Kidney glomerular epithelial cell (primary cell): ENCODE measurements around the gene LTB4R.
"Not testable (repeated sequence)": the region's sequence is repeated elsewhere in the genome, so short reads cannot be mapped to it uniquely, and the experiment has no call there.

Experiments
- DNase-seq: peaks from one replicate; lab custom pipeline; 2025; lab: John Stamatoyannopoulos, UW

LTB4R gene

GRCh38 chr14:24323341-24323740 is 12.0 kb downstream of the LTB4R start:
- DNase-seq: no peak

GRCh38 chr14:24324024-24324423 is 12.7 kb downstream of the LTB4R start:
- no peak for DNase-seq

GRCh38 chr14:24325041-24325530 is 13.8 kb downstream of the LTB4R start:
- no peak for DNase-seq

- no peak for DNase-seq
Observed at GRCh38 chr14:24325963-24326362, 14.7 kb downstream of the LTB4R start.

- no peak for DNase-seq
Observed at GRCh38 chr14:24327303-24327702, 16.0 kb downstream of the LTB4R start.

- DNase-seq: not testable (repeated sequence)
Observed at GRCh38 chr14:24327914-24328313, 16.6 kb downstream of the LTB4R start.

GRCh38 chr14:24329073-24329663 is 17.9 kb downstream of the LTB4R start:
- no peak for DNase-seq

GRCh38 chr14:24329736-24330135 is 18.4 kb downstream of the LTB4R start:
- DNase-seq: no peak

- DNase-seq: no peak
Observed at GRCh38 chr14:24330973-24331674, 19.8 kb downstream of the LTB4R start.

GRCh38 chr14:24331731-24332267 is 20.5 kb downstream of the LTB4R start:
- no peak for DNase-seq

GRCh38 chr14:24332268-24332993 is 21.1 kb downstream of the LTB4R start:
- DNase-seq: peak; percentile 8

GRCh38 chr14:24334431-24335291 is 23.4 kb downstream of the LTB4R start, which contains the start of gene ADCY4:
ADCY4 (minus strand) TSS chr14:24335071; CDS start chr14:24334652, 419 bp downstream.
- no peak for DNase-seq

- no peak for DNase-seq
Observed at GRCh38 chr14:24335461-24336171, 24.3 kb downstream of the LTB4R start.

GRCh38 chr14:24337144-24337823 is 26.0 kb downstream of the LTB4R start:
- no peak for DNase-seq

GRCh38 chr14:24337824-24338175 is 26.5 kb downstream of the LTB4R start:
- no peak for DNase-seq

- DNase-seq: no peak
Observed at GRCh38 chr14:24338843-24339242, 27.5 kb downstream of the LTB4R start.

- DNase-seq: no peak
Observed at GRCh38 chr14:24339284-24340151, 28.2 kb downstream of the LTB4R start, which contains the start of gene RIPK3. RIPK3 (minus strand) TSS chr14:24339991; CDS start chr14:24339826, 165 bp downstream.

- DNase-seq: no peak
Observed at GRCh38 chr14:24340606-24341005, 29.3 kb downstream of the LTB4R start.

GRCh38 chr14:24342889-24343288 is 31.6 kb downstream of the LTB4R start:
- no peak for DNase-seq
